Posterior vena cava (tissue), 2 donors: ENCODE results near the gene GOLGA6C. TPM values are rescaled to one million over a fixed set of nuclear protein-coding genes. Genes with fewer than 3 reads are reported as not detected.
"Not testable (repeated sequence)": the region's sequence is repeated elsewhere in the genome, so short reads cannot be mapped to it uniquely, and the experiment has no call there.

ENCODE experiments used
- DNase-seq: peaks from one replicate; pipeline ENCODE4 v3.0.0-alpha.2; 2020; ENCODE audit warnings: low spot score
- intact Hi-C, 2 donors: fragments of 100-400 bp; cut with DNase I; formaldehyde crosslinking; loops; one replicate each; pipeline versions ENCODE4 v1.14.1 to v1.14.2; 2022 to 2023
- total RNA-seq, 2 donors: library from RNA; stranded (reverse); fragmentation: NEBNext Ultra II Directional; extraction: Animal tissue kit (Norgen Biotek cat#: 25700); gene quantifications; one replicate each; pipeline ENCODE4 v1.2.1, GENCODE V29; 2021
- donor health status: DM: yes; HTN: yes; CAD: no.
- donor health status: DM: yes; HTN: yes; CAD: no.

The GOLGA6C gene
- total RNA-seq, 2 donors from 2014 or later, result not detected

- intact Hi-C loops, result loop anchor here in 1 of 2 donors (10.0 kb wide), 1 partner anchor 69 kb away; no protein-coding TSS in a partner anchor
- peak; percentile 52 for DNase-seq
Observed at GRCh38 chr15:75235760-75236729, 22.1 kb upstream of the GOLGA6C start.

DNA sequence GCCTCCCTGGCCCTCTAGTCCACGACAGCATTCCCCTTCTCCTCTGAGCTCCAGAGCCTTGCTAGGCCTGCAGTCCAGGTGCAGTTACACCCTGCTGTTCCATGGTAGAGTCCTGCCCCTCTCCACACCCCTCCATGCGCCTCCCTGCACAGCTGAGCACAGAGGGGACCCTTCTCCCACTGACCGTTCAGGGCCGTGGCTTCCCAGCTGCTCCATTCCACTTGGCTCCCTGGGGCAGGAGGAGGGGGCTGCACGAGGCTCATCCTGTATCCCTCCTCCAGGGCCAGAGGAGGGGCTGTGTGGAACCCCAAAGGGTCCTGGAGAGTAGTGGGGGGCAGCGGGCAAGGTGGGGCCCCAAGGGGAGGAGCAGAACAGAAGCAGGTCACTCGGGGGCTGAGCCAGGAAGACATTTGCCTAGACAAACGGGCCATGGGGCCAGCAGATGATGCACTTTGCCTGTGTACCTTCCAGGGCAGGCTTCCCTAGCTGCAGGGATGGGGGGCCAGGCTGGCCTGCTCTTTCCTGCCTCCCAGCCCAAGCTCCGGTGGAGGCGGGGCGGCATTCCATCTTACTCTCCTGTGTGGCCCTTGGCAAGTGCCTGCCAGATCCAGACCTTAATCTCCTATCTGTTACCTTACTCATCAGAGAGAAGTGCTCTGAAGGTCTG lies 20.7 kb upstream of the GOLGA6C start:
- intact Hi-C loops, result loop anchor here in 1 of 2 donors (10.0 kb wide), 1 partner anchor 67 kb away; no protein-coding TSS in a partner anchor
- DNase-seq, result peak; percentile 72

- intact Hi-C loops, result loop anchor here in 1 of 2 donors (10.0 kb wide), 1 partner anchor 67 kb away; no protein-coding TSS in a partner anchor
- peak; percentile 51 for DNase-seq
Observed at GRCh38 chr15:75238150-75238549, 20.0 kb upstream of the GOLGA6C start.

DNA sequence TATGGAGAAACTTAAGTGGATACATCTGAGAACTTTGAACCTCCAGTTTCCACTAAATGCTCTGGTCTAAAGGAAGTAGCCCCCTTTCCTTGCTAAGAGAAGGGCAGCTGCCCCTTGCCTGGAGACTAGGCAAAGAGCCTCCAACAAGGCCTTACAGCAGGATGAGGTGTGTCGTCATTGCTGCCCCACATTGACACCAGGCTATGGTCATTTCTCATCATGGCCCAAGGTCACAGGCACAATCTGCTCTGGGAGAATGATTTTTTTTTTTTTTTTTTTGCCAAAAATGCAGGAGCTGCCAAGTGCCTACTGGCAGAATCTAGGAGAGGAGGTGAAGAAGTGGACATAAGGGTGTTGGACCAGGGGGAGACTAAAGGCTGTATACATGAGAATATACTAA lies 12.4 kb upstream of the GOLGA6C start:
- peak; percentile 3 for DNase-seq
- intact Hi-C loops, result not testable (repeated sequence)

DNA sequence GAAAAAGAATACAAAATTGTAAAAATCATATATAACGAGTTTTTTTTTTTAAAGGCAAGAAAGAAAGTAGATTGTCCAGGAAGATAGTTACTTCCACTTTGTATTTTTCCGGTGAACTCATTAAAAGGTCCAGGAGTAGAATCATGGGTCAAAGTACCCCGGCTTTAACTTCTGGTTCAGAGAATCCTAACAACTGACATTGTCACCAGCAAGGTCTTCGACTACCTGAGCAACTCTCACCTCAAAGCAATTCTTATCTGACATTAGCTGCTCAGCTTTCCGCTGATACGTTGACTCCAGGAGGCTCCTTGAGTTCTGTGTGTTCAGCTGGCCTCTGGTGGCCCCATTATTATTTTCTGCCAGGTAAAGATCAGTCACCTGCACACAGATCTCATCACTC lies 9.1 kb upstream of the GOLGA6C start:
- intact Hi-C loops, result not testable (repeated sequence)

DNA sequence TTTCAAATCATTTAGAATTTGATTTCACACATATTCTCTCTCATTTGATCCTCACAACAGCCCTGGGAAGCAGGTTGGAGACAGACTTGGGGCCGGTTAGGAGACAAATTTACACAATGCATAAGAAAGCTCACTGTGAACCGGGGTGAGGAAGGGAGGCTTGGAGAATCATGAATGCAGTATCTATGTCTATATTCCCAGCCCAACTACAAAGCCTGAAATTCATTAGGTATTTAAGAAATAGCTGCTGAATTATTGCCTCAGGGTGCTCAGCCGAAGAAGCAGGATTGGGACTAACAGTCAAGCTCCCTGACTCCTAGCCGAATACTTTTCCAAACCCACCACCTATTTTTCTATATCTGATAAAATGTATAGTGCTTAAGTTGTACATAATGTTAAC lies 8.4 kb upstream of the GOLGA6C start:
- DNase-seq, result no peak
- intact Hi-C loops, result no loop called here

More for the DNA sequence above, 9.1 kb upstream of the GOLGA6C start:
- DNase-seq, result not testable (repeated sequence)

DNA sequence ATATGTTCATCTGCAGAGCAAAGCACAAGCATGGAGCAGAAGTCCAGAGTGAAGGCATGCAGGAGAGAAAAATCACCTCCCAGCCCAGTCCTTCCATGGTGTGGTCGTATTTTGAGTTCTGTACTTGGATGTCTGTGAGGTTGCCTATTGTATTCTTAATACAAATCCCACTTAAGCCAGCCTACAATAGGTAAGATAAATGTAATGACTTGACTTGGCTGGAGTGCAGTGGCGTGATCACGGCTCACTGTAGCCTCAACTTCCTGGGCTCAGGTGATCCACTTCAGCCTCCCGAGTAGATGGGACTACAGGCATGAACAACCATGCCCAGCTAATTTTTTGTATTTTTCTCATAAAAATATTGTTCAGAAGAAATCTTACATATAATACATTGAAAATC lies 6.8 kb upstream of the GOLGA6C start:
- intact Hi-C loops, result not testable (repeated sequence)

DNA sequence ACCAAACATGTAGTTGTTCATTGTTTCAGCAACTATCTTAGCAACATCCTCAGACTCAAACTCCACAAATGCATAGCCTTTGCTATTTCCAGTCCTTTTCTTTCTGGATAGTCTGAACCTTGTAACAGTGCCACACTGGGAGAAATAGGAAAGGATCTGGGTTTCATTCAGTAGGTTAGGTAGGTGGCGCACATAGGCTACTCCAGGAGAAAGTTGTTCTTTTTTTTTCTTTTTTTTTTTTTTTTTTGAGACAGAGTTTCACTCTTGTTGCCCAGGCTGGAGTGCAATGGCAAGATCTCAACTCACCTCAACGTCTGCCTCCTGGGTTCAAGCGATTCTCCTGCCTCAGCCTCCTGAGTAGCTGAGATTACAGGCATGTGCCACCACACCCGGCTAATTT lies 5.8 kb upstream of the GOLGA6C start:
- intact Hi-C loops, result not testable (repeated sequence)

More for the DNA sequence above, 6.8 kb upstream of the GOLGA6C start:
- DNase-seq, result not testable (repeated sequence)

GRCh38 chr15:75258620-75259343 lies 648 bp downstream of the GOLGA6C start:
- DNase-seq, result peak; percentile 73
- intact Hi-C loops, result not testable (repeated sequence)

More for the DNA sequence above, 5.8 kb upstream of the GOLGA6C start:
- not testable (repeated sequence) for DNase-seq

DNA sequence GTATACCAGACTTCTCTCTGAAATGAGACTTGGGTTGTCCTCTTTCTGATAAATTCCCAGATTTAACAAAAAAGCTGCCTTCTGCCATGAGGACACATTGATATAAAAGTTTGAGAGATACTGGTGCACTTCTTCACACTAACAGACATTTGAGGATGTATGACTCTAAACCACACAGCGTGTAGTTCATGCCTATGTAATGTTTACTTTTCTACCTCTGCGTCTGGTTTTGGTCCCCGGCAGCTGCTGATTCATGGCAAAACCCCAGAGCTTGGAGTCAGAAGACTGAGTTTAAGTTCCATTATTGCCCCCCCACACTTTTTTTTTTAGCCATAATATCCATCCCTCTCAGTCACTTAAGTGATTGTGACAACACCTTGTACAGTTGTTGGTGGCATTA lies 1.7 kb downstream of the GOLGA6C start:
- intact Hi-C loops, DNase-seq: not testable (repeated sequence)

DNA sequence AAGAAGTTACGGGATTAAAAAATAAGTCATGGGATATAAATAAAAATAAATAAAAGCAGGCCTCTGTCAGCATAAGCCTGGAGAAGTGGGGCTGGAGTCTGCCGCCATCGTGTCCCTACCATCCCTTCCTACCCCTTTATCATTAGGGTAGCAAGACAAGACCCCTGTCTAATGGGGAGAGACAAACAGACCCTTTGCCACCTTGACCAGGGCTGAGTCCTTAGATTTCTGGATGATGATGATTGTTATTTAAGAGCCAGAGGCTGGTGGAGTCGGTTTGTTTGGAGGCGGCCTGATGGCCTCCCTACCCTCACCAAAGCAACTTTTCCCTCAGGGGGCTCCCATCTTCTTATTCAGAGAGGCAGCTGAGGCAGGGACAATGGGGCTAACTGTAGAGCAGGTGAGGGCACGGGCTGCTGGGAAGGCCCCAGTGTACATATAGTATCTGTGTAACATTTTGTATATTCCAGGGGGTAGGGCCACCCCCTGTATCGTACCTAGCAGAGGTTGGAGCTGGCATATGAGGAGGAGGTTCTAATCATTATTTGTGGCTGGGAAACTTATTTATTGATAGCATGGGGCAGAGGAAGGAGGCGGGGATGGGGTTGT lies 15.7 kb downstream of the GOLGA6C start:
- DNase-seq, intact Hi-C loops: not testable (repeated sequence)

- peak; percentile 83 for DNase-seq
- intact Hi-C loops, result not testable (repeated sequence)
Observed at GRCh38 chr15:75274509-75275107, 16.5 kb downstream of the GOLGA6C start.

DNA sequence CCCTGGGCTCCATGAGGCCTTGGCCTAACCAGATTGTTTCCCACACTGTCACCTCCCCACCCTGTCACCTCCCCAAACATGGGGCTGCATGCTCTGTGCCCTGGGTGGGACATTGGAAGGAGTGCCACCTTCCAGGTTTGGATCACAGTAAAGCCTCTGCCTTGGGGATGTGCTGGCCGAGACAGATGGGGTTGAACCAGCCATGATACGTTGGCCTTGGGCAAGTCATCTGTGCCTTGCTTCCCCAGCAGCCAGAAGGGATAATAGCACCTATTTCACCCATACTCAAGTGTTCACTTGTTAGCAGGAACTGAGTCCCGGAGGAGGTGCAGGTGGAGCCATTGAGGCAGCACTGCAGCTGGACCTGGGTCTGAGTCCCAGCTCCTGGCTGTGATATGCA lies 17.5 kb downstream of the GOLGA6C start:
- intact Hi-C loops, result not testable (repeated sequence)
- peak; percentile 40 for DNase-seq

- intact Hi-C loops, result not testable (repeated sequence)
- peak; percentile 31 for DNase-seq
Observed at GRCh38 chr15:75278497-75278896, 20.4 kb downstream of the GOLGA6C start.

DNA sequence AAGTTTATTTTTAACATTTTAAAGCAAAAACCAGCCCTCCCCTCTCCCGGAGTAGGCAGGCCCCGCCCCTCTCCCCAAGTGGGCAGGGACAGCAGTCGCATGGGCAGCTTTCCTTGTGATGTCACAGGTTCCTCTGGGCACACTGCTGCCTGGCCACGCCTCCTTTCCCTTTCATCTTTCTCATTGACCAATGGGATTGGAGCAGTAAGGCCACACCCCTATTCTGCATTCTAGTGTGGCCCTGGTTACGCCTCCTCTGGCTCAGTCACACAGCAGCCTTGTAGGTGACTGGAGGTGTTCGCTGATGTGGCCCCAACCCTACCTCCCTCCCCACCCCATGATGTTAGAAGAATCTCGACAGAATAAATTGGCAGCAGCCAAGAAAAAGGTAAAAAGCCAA lies 24.4 kb downstream of the GOLGA6C start, which contains the start of gene GOLGA6D:
Gene GOLGA6D (plus strand): TSS at position 264 of the 400 bp plus-strand sequence. CDS start 41 bp downstream, at position 305.
- intact Hi-C loops, DNase-seq: not testable (repeated sequence)

GRCh38 chr15:75284152-75284551 lies 26.0 kb downstream of the GOLGA6C start:
- intact Hi-C loops, result not testable (repeated sequence)

DNA sequence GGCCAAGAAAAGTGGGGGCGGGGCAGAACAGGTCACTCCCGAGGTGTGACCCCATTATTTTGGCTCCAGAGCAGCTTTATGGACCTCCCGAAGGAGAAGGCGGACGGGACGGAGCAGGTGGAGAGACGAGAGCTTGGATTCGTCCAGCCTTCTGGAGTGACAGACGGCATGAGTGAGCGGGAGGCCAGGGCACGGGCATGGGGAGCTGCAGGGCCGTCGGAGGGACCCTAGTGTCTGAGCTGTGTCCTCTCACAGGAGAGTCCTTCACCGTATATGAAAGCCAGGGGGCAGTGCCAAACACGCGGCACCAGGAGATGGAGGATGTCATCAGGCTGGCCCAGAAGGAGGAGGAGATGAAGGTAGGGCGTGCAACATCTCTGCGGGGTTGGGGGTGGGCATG lies 35.5 kb downstream of the GOLGA6C start:
- DNase-seq, intact Hi-C loops: not testable (repeated sequence)

More at GRCh38 chr15:75284152-75284551, 26.0 kb downstream of the GOLGA6C start:
- not testable (repeated sequence) for DNase-seq
